Esophagus mucosa (tissue), 1 donor: ENCODE measurements around the gene PDZD8. TPM values are rescaled to one million over a fixed set of nuclear protein-coding genes. Genes with fewer than 3 reads are reported as not detected.
"Not testable (repeated sequence)": the region's sequence is repeated elsewhere in the genome, so short reads cannot be mapped to it uniquely, and the experiment has no call there.

ENCODE experiments used
- ATAC-seq: fragments of 200-7000 bp; cut with Tn5 transposase; one replicate; pipeline ENCODE4 v1.9.1; 2020
- total RNA-seq: library from RNA; stranded (reverse); gene quantifications from one replicate; pipeline ENCODE4 v1.2.4, GENCODE V29; 2023
- donor health status: DM: yes; HTN: yes; CAD: no.

Gene PDZD8
- total RNA-seq, 1 donor from 2014 or later = 39.0 TPM

GRCh38 chr10:117249493-117250093, 125.6 kb downstream of the PDZD8 start:
- no peak for ATAC-seq

DNA sequence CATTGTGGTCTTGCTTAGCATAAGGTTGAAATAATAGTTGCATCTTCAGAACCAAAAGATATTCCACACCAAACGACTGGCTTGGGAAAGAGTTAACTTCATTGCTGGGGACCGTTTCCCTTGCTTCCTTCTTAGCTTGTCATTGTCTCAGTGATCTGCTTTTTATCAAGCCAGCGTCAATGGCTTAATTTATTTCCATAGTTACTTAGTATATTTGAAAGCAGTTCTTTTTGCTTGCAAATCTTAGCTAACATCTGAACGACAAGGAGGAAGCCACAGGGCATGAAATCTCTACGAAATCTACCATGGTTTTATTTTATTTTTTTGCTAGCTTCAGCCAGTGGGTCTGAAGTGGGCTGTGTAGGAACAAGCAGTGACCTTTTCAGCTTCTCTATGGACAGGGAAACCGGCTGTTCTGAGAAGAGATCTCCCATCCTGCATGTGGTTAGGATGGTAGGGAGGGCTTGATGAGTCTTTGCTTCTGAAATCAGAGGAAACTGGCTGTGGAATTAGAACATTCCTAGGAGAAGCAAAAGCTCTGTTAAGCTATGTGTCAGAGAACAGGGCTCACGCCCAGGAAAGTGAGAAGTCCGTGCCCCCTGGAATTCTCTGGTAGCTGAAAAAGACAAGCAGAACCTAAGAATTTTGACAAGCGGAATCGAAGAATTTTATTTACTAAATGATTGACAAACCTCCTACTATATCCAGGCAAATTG, 126.3 kb downstream of the PDZD8 start:
- no peak for ATAC-seq

GRCh38 chr10:117246997-117247671, 128.1 kb downstream of the PDZD8 start:
- no peak for ATAC-seq

DNA sequence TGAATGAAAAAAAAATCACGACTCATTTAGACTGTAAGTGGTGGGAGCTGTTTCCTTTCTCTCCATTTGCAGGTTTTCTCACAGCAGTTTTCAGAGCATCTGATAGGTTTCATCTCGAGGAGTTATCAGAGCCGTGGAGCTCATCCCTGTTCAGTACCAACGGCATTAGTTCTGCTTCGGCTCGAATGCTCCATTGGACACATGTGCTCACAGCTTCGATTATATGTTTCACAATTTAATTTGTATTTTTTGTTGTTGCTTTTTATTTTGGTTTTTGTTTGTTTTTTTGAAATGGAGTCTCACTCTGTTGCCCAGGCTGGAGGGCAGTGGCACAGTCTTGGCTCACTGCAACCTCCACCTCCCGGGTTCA, 132.8 kb downstream of the PDZD8 start:
- ATAC-seq = no peak

DNA sequence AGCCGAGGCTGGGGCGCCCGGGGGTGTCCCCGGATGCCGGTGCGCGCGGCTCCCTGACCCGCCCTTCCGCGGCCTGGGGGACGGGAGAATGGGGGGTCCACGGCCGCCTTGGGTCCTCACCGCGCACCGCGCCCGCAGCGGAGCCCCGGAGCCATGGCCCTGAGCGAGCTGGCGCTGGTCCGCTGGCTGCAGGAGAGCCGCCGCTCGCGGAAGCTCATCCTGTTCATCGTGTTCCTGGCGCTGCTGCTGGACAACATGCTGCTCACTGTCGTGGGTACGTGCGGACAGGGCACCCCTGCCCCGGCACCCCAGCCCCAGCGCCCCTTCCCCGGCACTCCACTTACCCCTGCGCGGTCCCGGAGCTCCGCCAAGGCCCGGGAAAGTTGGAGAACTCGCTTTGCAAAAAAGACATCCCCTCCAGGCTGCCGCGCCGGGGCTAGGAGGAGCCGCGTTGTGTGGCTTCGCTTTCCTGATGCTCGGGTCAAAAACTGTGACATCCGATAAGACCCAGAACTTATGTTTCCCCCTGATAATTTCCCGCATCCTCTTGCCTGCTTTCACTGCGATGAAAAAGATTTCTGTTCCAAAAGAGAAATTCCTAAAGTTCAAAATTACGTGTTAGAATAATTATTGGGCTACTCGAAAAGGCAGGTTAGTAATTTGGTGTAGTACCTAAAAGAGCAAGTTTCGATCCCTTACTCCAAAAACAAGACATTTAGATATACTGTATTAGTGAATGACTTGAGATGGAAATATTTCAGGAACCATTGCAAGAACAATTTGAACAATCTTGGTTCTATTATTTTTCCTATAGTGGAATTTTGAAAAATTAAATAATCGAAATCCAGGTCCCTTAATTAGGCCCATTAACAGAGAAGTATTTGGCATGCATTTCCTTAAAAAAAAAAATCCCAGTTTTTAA, 133.4 kb downstream of the PDZD8 start:
- peak; percentile 20 for ATAC-seq

DNA sequence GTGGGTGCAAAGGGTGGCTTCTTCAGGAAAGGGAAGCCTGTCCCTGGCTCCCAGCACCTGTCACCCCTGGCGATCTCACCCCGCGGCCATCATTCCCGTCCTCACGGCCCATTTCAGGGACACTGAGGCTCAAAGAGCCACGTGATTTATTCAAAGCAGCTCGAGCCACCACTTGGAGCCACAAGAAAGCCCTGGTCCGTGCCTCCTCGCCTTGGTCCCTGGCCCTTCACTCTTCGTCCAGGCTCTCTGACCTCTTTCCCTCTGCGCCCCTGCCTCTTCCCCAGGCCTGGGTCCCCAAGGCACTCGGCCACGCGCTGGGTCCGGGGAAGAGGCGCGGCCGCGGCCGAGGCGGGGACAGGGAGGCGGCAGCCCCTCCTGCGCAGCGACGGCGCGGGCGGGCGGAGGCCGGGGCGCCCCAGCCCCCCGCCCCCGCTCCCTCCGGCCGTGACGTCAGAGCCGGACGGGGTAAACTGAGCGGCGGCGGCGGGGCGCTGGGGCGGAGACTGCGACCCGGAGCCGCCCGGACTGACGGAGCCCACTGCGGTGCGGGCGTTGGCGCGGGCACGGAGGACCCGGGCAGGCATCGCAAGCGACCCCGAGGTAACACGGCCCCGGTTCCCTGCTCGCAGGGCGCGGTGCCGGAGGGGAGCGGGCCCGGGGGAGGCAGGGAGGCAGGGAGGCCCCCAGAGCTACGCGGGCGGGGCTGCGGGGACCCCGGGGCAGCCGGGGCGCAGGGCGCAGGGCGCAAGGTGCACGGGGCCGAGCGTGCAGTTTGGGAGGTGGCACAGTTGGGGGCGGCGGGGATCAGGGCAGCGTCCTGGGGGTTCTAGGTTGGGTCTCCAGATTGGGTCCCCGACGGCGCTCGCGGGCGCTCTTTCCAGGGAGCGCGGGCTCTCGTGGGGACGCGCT, 134.4 kb downstream of the PDZD8 start, which contains the start of gene SLC18A2:
TSS of gene SLC18A2 (plus strand) at position 494 of the 909 bp plus-strand sequence. CDS start 580 bp downstream, outside the sequence.
- no peak for ATAC-seq

GRCh38 chr10:117239721-117240620, 135.3 kb downstream of the PDZD8 start:
- no peak for ATAC-seq

- ATAC-seq = no peak
Measured at GRCh38 chr10:117239051-117239450, 136.2 kb downstream of the PDZD8 start.

DNA sequence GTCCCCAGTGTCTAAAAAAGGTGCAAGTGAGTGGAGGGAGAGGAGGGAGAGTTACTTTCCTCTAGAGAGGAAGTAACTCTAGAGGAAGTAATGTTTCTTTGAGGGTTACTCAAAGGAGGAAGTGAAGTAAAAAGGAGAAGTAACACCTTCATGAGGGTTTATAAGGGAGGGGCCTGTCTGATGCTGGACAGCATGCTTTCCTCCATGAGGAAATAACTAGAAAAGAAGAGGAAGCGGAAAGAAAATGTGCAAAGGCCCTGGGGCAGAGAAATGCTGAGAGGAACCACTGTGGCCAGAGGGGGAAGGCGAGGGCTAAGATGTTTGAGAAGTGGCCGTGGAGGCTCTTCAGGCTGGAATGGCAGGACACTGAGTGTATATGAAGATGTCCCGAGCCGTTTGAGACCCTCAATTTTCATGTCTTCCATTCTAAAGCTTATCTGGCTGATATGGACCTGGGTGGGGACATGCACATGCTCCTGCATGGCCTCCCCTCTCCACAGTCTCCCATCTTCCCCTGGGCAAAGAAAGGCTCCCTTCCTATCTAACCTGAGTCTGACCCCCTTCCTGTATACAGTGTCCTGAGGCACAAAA, 137.7 kb downstream of the PDZD8 start:
- no peak for ATAC-seq

- ATAC-seq = not testable (repeated sequence)
Measured at GRCh38 chr10:117230107-117230506, 145.1 kb downstream of the PDZD8 start.

- ATAC-seq = no peak
Measured at GRCh38 chr10:117228210-117228609, 147.0 kb downstream of the PDZD8 start.

Other genes with a start within 250 kb of the PDZD8 start
- gene VAX1, start 237.2 kb downstream of the PDZD8 start, total RNA-seq = 0.12 TPM
- not detected for gene KCNK18, start 178.0 kb downstream of the PDZD8 start, total RNA-seq
- gene SLC18A2, start 134.3 kb downstream of the PDZD8 start, total RNA-seq = 0.12 TPM
- not detected for gene EMX2, start 167.3 kb upstream of the PDZD8 start, total RNA-seq